ENCODE data around the gene SNX5.

The SNX5 gene

DNA sequence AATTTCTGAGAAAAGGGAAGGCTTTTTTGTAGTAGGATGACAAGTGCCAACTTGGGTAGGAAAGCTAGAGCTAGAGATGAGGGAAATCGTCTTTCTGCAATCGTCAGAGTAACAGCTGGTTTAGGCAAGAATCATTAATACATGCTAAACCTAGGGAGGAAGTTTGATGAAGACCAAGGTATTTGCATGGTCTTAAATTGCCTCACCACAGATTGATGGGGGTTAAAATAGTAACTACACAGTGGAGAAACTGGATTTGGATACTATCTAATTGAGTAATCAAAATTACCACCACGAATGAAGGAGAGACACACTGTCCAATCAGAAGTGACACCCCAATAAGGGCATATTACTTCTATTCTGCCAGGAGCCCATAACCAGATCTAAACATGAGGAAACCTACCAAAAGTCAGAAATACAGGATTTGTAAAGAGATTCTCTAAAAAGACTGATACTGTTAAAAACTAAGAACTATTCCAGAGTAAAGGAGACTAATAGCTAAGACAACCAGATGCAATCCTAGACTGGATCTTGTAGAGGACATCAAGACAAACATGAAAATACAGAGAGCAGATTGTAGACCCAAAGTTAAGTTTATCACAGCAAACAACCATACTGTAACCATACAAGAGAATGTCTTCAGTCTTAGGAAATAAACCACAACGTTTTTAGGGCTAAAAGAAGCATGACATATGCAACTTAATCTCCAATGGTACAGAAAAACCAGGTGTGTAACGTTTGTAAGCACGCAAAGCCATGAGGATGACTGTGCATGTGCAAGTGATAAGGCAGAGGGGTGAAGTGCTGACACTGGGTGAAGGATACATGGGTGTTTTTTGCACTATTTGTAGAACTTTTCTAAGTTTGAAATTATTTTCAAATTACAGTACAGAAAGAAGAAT, 21.8 kb downstream of the SNX5 start:
- DNase-seq (ENCODE audit: low read depth), result no peak
- H3K4me3 ChIP-seq (ENCODE audit: low read depth, low read length), result no peak overlapping the region

DNA sequence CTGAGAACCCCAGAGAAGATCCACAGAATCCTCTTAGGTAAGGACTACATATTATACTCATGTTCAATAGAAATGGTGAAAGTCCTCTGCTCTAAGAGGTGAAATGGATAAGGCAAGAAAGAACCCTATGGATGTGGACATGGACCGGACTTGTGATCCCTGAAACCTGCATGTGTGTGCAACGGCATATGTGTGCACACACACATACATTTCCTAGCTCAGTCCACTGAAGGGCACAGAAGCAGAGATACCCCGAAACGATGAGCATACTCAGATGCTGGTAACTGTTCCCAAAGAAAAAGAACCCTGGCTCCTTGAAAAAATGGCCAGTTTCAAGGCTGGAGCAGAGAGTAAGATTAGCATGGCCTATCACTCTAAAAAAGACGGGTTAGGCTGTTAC, 22.6 kb downstream of the SNX5 start:
- no peak for DNase-seq (ENCODE audit: low read depth)
- H3K4me3 ChIP-seq (ENCODE audit: low read depth, low read length), result no peak overlapping the region

DNA sequence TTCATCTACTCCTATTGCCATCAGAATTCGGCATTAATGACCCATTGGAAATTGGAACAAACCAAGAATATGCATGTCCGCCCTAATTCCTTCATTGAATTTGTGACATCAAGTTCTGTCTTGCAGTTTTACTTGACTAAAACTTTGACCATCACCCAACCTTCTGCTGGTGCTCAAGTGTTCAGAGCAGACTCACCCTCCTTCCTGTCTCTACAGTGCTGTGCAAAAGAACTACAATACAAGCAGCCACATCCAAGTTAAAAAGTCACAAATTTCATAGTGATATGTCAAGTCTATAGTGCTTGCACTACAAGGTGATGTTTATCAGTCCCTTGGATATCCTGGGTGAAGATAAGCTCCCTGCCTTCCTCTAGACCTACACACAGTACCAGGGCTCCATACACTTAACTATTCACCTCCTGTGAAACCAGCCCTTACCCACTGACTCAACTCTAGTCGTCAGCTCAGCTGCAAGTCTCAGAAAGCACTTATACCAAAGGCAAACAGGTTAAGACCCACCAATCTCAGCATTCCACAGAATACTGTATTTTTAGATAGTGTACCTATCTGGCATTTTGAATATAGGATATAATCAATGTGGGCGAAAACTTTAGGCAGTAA, 23.6 kb downstream of the SNX5 start:
- H3K4me3 ChIP-seq (ENCODE audit: low read depth, low read length), result no peak overlapping the region
- no peak for DNase-seq (ENCODE audit: low read depth)

DNA sequence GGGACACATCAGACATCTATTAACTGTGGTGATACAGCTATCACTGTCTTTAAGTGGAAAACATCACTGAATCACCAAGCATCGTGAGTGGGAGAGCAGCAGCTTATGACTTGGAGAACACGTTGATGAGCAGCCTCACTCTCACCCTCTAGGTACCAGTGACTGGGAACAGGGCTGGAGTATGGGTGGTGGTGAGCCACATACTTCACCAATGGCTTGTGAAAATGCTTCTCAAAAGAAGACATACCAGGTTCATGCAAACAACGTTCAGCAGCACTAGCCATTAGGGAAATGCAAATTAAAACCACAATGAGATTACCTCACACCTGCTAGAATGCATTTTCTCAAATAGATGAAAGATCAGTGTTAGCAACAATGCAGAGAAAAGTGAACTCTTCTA, 25.3 kb downstream of the SNX5 start:
- H3K4me3 ChIP-seq (ENCODE audit: low read depth, low read length), result no peak overlapping the region
- DNase-seq (ENCODE audit: low read depth), result no peak

DNA sequence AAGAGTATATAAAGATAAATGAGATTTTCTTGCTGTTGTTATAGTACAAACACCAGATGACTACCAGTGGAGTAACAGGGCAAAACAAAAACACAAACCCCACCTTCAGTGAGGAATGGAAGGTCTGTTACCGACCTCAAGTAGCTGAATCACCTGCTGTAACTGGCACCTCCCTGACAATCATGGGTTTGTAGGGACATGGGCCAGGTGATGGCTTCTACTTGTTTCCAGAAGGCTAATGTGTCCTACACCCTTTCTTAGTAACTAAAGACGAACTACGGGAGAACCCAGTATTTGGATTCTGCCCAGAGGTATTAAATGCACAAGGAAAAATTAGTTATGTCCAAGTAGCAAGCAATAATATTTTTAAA, 26.8 kb downstream of the SNX5 start:
- H3K4me3 ChIP-seq (ENCODE audit: low read depth, low read length), result no peak overlapping the region
- no peak for DNase-seq (ENCODE audit: low read depth)

DNA sequence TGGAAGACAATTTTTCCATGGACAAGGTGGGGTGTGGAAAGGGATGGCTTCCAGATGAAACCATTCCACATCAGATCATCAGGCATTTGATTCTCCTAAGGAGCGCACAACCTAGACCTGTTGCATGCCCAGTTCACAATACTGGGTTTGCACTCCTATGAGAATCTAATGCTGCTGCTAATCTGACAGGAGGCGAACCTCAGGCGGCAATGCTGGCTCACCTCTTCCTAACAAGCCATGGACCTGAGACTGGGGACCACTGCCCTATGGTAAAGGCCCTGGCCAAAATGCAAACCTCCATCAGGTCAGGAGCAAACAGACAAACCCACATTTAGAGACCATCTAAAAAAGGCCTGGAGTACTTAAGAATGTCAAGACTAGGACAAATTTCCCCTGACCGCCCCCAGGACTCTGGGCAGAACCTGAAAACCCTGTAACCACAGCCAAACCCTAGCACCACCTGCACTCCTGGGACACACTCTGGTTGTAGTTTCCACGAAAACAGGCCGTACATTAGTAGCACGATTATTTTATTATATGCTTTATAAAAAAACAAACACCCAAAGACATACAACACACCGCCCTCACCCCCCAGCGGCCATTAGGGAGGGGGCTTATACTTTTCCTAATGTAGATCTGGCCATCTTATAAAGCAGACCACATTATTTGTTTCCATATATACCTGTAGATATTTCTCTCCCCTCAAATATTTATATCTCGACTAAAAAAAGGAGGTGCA, 27.3 kb downstream of the SNX5 start:
- no peak overlapping the region for H3K4me3 ChIP-seq (ENCODE audit: low read depth, low read length)
- DNase-seq (ENCODE audit: low read depth), result no peak

DNA sequence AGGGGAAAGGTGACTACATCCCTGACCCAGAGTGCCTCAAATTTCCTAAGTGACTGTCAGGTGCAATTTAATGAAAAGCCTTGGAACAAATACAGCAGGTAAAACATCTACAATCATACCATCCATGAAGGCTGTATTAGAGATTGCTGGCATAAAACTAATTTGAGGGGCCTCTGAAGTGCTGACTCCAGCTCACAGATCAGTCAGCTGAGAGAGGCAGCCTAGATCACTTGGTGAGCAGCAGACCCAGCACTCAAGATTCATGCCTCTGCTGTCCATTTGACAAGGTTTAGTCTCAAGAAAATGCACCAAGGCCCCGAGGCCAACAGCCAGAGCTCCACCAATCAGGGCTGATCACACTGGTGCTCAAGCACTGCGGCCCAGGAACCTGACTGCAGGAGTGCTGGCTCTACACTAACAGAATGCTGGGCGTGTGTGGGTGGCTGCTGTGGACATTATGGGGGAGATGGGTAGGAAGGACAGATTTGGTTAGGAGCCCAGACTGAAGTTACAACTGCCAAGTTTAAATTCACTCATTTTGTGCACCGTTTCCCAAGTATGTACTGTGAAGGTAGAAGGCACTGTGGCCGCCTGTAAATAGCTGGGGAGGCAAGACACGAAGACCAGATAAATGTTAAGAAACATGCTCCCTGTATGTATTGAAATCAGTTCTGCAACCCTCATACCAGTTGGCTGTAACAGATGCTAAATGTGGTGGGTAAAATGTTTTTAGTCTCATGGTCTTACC, 28.2 kb downstream of the SNX5 start:
- no peak overlapping the region for H3K4me3 ChIP-seq (ENCODE audit: low read depth, low read length)
- DNase-seq (ENCODE audit: low read depth), result no peak

DNA sequence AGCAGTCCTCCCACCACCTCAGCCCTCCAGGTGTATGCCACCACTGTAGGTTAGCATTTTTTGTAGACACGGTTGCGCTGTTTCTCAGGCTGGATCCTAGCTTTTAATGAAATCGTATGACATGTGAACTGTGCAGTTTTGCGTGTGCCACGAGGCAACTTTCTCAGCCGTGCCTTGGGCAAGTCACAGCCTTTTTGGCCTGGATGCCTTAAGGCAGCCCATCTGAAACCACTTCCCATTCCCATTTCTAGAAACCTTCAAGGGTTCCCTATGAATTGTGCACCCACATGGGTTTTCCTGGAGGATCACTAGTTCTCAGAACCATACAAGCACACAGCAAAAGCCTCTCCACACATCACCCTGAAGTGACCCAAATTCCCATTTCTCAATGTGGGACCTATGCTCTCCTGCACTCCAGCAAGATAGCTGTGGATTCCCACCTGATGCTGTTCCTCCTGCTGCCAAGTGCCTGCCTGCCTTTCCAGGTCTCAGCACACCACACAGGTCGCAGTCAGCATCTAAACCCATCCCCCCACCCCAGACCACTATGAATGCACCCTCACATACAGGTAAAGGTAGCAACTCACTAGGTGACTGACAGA, 28.9 kb downstream of the SNX5 start:
- H3K4me3 ChIP-seq (ENCODE audit: low read depth, low read length), result no peak overlapping the region
- no peak for DNase-seq (ENCODE audit: low read depth)

DNA sequence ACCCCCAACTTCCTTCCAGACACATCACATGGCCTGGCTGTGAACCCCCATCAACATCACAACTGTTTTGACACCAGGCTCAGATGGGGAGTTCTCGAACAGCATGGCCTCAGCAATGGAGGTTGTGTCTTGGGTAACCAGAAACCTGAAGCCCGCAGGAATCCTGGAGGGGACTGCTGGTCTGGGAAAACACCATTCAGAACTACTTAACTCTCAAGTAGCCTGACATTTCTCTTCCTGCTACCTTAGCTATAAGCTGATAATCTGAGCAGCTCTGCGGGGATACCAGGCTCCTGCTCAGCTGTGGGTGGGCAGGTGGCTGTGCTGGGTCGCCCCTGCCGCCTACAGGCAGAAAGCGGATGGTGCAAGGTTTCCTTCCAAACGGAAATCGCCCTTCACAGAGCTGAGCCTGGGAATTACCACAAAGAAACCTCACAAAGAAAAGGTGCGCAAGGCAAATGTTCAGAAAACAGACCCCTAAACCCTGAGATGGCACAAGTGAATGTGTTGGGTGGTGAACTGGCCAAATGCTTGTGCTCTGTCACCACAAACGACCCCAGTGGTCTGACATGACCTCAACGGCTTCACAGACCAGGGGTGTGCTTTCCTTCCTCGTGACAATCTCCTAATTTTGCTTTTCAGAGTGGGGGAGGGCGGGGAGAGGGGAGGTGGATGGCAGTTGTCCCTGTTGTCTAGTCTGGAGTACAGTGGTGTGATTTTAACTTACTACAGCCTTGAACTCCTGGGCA, 29.5 kb downstream of the SNX5 start:
- no peak for DNase-seq (ENCODE audit: low read depth)
- no peak overlapping the region for H3K4me3 ChIP-seq (ENCODE audit: low read depth, low read length)

DNA sequence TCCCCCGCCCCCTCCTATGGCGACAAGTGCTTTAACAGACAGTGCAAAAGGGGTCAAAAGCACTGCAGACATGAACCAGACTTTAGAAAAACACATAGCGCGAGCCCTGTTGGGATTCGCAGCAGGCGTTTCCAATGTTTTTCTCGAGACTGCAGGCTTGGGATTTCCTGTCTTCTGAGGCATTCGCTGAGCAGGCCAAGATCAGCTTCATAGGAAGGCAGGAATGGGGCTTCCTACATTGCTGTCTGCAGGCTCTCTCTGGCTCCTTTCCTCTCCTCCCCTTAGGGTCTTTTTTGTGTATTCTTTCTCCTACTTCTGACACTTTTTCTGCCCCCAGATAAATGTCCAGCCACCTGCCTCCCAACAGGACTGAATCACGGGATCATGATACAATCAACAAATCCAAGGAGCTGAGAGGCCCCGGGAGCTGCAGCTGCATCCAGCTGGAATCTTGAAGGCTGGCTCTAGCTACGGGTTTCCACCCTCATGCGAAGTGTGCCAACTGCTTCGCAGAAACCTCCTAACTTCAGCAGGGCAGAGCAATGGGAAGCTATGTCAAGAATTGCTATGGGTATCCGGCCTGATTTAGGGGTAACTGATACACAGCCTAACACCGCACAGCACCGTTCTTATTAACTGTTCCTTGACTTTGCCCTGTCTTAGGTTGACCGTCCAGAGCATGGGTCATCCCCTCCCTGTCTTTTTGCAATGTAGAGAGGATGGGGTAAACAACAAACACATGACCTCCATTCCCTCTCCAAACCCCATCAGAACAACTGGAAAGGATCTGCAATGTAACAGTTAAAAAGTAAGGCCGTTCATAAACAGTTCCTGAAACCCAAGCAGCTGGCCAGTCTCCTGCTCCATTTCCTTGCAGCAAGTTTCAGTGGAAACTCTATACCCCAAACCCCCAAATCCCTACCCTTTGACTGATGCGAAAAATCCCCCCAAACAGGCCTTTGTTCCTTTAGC, 31.5 kb downstream of the SNX5 start:
- peak overlapping the region; percentile 23 for H3K4me3 ChIP-seq (ENCODE audit: low read depth, low read length)
- DNase-seq (ENCODE audit: low read depth), result no peak

DNA sequence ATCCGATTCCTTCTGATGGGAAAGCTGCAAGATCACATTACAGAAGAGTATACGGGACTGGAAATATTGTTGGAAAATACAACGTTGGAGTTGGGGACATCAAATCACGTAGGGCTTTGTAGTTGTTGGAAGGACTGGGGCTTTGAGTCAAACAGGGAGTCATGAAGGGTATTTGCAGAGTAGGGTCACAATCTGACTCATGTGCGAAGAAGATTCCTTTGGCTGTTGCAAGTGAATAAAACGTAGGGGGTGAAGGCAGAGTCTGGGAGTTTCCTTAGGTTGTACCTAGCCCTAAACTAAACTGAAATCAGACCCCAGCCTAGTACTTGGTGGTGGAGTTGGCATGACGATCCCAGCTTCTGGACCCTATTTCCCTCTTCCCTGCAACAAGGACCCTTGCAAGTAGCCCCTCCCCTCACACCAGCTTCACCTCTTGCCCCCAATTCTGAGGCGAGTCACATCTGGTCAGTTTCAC, 32.3 kb downstream of the SNX5 start:
- DNase-seq (ENCODE audit: low read depth), result no peak
- peak overlapping the region; percentile 23 for H3K4me3 ChIP-seq (ENCODE audit: low read depth, low read length)

DNA sequence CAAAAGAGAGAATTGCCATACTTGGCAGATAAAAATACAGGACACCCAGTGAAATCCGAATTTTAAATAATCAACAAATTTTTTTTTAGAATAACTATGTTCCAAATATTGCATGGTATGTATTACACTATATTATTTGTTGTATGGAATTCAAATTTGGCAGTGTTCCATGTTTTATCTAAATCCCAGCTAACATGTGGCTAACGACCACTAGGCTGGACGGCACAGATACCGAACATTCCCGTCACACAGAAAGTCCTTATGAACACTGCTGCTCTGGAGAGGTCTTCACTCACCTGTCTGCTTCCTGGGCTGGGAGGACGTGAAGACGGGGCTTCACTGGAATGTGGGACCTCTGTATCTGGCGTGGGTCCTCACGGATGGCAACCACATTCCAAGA, 32.8 kb downstream of the SNX5 start:
- H3K4me3 ChIP-seq (ENCODE audit: low read depth, low read length), result no peak overlapping the region
- DNase-seq (ENCODE audit: low read depth), result no peak

DNA sequence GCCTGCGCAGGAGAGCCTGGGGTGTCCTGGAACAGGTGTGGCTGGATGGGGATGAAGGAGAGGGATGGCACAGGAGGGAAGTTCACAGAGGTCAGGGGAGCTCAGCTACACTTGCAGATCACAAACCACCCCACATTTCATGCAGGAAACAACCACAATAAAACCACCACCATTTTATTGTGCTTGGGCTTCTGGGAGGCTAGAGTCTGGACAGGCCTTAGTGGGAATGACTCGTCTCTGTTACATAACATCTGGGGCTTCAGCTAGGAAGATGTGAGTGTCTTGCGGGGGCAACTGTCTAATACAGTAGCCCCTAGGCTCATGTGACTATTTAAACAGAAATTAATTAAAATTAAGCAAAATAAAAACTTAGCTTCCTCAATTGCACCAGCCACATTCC, 33.4 kb downstream of the SNX5 start:
- H3K4me3 ChIP-seq (ENCODE audit: low read depth, low read length), result no peak overlapping the region
- no peak for DNase-seq (ENCODE audit: low read depth)

DNA sequence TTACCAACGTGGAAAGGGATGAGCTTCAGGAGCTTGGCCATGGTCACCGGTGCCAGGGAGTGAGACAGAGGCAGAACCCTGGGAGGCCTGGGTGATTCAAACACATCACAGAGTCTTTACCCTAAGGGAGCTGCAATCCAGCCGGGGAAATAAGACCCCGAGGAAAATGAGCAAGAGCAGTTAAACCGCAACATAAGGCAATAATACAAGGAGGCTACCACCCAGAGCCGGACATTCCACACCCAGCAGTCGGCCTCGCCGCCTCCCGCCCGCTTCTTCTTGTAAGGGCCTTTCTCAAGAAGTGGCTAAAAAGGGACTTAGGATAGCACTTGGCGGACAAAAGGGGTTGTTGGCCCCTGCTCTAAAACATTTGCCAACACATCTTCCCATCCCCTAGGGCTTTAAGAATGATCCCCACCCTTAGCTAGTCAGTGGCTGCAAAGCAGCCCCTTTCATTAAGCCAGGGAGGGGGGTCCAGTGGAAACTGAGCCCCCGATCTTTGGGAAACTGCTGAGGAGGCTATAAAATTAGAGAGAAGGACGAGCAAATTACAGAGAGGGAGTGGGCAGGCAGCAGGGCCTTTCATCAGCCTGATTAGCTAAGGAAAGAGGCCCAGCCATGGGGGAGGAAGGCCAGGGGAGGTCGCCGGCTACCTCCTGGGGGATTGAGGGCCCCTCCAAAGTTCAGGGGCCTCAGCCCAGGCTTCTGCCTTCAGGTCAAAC, 34.3 kb downstream of the SNX5 start:
- DNase-seq (ENCODE audit: low read depth), result no peak

DNA sequence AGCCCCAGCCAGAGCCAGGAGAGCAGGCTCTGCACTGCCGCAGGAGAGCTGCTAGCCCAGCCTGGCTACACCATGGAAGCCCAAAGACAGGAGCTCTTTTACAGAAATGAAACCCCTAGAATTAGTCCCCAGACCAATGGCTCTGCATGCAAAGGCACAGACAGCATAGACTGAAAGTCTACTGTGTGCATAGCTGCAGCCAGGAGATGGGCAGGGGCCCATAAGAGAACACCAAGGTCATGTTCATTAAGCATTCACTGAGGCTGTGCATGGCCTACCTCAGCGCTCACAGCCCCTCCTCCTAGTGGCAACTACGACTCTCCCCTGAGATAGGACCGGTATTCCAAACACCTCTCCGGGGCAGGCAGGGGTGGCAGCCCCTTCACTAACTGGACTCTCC, 34.9 kb downstream of the SNX5 start:
- H3K4me3 ChIP-seq (ENCODE audit: low read depth, low read length), result no peak overlapping the region
- no peak for DNase-seq (ENCODE audit: low read depth)

More for the DNA sequence above, 34.3 kb downstream of the SNX5 start:
- H3K4me3 ChIP-seq (ENCODE audit: low read depth, low read length), result no peak overlapping the region

DNA sequence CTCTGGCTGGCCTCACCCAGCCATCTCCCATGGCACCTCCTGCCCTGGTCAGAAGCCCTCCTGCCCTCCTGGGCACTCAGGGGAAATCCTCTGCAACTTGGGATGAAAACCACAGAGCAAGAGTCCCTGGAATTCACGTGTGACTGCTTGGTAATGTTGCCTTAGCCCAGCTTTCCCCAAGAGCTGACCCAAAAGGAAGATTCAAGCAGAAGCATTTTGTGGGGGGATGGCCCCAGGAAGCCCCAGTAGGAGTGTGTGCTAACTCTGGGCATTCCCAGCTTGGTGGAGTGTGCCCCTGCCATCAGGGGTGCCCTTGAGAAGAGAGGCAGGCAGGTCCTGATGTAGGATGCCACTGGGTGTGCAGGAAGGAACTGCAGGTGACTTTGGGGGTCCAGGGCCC, 35.5 kb downstream of the SNX5 start:
- no peak overlapping the region for H3K4me3 ChIP-seq (ENCODE audit: low read depth, low read length)
- no peak for DNase-seq (ENCODE audit: low read depth)

DNA sequence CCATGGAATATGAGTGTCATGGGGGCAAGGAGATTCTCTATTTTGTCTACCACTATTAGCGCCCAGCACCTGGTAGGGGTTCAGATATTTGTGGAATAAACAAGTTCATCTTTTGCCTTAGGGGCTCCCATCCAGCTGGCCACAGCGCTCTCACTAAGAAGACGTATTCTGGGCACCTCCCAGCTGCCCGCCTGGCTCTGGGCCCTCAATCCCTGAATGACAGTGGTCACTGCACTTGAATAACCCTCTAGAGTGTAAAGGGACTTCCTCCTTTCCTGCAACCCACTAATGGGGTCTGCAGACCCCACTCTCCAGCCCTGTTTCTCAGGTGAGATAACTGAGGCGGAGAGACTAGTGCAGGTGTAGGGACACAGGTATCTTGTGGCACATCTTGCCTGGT, 36.2 kb downstream of the SNX5 start:
- DNase-seq (ENCODE audit: low read depth), result no peak
- H3K4me3 ChIP-seq (ENCODE audit: low read depth, low read length), result no peak overlapping the region

Data from skeletal muscle cell (primary cell).